Activated T-helper 2 cell treated with anti-CD3 and anti-CD28 coated beads, Interferon-gamma antibody, Interleukin-2, Interleukin-4, amounts not matched to agents 10 μg/mL and 5 μg/mL and 100 μg/mL, durations not matched to agents 14 hours and 24 hours and 36 hours (primary cell): ENCODE results near the gene SLC7A11. TPM values are rescaled to one million over a fixed set of nuclear protein-coding genes. Genes with fewer than 3 reads are reported as not detected.

Source experiments
- DNase-seq: peaks from one replicate; pipeline ENCODE4 v3.0.0; 2021; ENCODE audit warnings: low spot score
- H3K27ac Mint-ChIP-seq: one replicate; pipeline ENCODE4 v1.8.0; 2021; ENCODE audit warnings: mixed read lengths
- H3K27me3 Mint-ChIP-seq: one replicate; pipeline ENCODE4 v1.8.0; 2021; ENCODE audit warnings: low read depth, mixed read lengths
- H3K36me3 Mint-ChIP-seq: one replicate; pipeline ENCODE4 v1.8.0; 2021; ENCODE audit warnings: low read depth, mixed read lengths
- H3K4me1 Mint-ChIP-seq: one replicate; pipeline ENCODE4 v1.8.0; 2021; ENCODE audit warnings: low read depth, mixed read lengths
- H3K4me3 Mint-ChIP-seq: one replicate; pipeline ENCODE4 v1.8.0; 2021; ENCODE audit warnings: low read depth, mild to moderate bottlenecking, moderate library complexity, mixed read lengths
- H3K9me3 Mint-ChIP-seq: one replicate; pipeline ENCODE4 v1.8.0; 2021; ENCODE audit warnings: mixed read lengths
- intact Hi-C: fragments of 100-400 bp; cut with micrococcal nuclease; formaldehyde crosslinking; loops from one replicate; pipeline ENCODE4 v1.15.1; 2023
- total RNA-seq: library from RNA; stranded (reverse); gene quantifications from 2 replicates; pipeline ENCODE4 v1.2.3, GENCODE V29; 2022

SLC7A11 gene
- 0.92 and 1.8 TPM in 2 replicates for total RNA-seq

DNA sequence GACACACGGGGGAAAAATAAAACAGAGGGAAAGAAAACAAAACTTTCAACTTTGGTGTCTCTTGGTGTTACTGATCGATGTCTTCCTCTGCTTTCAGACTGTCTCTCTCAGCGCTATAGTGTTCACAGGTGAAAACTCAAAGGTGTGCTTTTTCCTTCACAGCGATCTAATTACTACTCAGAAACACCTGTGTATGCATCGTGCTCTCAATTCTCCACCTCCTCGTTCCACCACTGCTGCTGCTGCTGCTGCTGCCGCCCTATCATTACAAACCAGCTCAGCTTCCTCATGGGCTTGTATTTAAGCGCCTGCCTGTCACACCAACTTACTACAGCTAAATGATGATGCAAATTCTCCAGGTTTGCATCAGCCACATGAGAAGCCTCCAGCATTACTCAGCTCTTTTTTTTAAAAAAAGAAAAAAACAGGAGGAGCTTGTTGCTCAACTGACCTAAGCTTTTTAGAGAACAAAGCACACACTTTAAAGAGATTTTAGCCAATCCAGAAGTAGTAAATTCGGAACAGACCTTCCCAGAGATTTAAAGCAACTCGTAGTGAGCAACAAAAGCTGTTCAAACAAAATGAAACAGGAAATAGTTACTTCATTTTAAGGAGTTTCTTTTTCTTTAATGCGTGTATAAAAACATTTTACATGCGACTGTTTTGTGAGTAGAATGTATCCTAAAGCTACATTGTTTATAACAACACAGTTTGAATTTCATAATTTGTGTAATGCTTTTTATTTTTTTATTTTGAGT is at the start of gene SLC7A11:
SLC7A11 (minus strand) TSS at position 274 of the 758 bp plus-strand sequence. CDS start 280 bp downstream, outside the sequence.
- H3K36me3 Mint-ChIP-seq: no peaks in the 10 kb centered on the region
- DNase-seq: peak; percentile 74
- no peaks in the 10 kb centered on the region for H3K9me3 Mint-ChIP-seq
- peaks cover 30% of the 10 kb centered on the region for H3K4me1 Mint-ChIP-seq
- H3K4me3 Mint-ChIP-seq: peak within 1 kb of the TSS; percentile 90
- peak within 1 kb of the TSS; percentile 97 for H3K27ac Mint-ChIP-seq
- intact Hi-C loops: loop anchor here (5.0 to 10.0 kb wide), 3 partner anchors 773 to 1415 kb away; partner anchors contain the start of genes ELF2 and NOCT
- H3K27me3 Mint-ChIP-seq: no peaks in the 10 kb centered on the region

DNA sequence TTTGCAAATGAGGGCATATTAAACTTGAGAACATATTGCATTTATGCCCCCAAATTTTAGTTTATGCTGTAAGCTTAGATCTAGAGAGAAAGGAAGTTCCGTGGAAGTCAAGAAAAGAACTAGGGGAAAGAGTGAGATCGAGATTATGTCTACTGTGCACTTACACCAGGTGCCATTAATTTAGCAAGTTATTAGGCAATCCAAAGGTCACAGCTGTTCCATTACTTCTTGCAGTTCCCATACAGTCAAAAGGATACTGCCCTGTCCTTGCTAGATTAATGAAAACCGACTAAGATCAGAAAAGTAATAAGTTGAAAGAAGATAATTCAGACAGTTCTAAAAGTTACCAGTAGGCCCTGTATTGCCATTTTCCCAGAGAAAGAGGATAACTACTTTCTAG is 49.3 kb upstream of the SLC7A11 start:
- no peaks in the 10 kb centered on the region for H3K36me3 Mint-ChIP-seq
- H3K4me3 Mint-ChIP-seq: no peak overlapping the region
- H3K27me3 Mint-ChIP-seq: no peaks in the 10 kb centered on the region
- DNase-seq: no peak
- H3K9me3 Mint-ChIP-seq: no peaks in the 10 kb centered on the region
- intact Hi-C loops: no loop called here
- no peaks in the 10 kb centered on the region for H3K4me1 Mint-ChIP-seq
- no peak overlapping the region for H3K27ac Mint-ChIP-seq

DNA sequence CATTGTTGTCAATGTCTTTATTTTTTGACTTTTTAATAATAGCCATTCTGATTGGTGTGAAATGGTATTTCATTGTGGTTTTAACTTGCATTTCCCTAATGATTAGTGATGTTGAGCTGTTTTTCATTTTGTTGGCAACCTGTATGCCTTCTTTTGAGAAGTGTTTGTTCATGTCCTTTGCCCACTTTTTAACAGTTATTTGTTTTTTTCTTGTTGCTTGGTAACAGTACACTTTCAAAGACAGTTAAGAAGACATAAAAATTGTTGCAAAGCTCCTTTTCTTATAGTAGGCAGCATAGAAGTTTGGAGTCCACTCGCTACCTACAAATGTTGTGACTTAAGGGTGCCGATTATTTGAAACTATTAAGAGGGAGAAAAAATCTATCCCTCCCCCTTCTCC is 48.7 kb upstream of the SLC7A11 start:
- H3K27me3 Mint-ChIP-seq: no peaks in the 10 kb centered on the region
- no peaks in the 10 kb centered on the region for H3K9me3 Mint-ChIP-seq
- no peaks in the 10 kb centered on the region for H3K4me1 Mint-ChIP-seq
- H3K4me3 Mint-ChIP-seq: no peak overlapping the region
- DNase-seq: no peak
- no peak overlapping the region for H3K27ac Mint-ChIP-seq
- no peaks in the 10 kb centered on the region for H3K36me3 Mint-ChIP-seq
- intact Hi-C loops: no loop called here

DNA sequence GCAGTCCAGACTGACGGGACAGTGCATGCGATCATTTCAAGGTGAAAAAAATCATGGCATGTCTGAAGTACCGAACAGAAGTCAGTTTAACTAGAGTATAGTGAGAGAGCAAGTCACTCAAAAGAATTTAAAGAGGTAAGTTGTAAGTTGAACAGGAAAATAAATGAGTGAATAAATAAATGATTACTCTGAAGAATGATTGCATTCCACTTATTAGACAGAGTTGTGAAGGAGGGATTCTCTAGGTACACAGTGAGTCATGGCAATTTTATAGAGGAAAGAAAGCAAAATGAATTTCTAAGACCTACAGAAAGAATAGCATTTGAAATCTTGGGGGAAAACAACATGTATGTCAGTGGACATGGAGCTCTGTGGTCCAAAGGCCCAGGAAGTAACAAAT is 37.1 kb upstream of the SLC7A11 start:
- no peaks in the 10 kb centered on the region for H3K27me3 Mint-ChIP-seq
- H3K36me3 Mint-ChIP-seq: no peaks in the 10 kb centered on the region
- no peak for DNase-seq
- no peak overlapping the region for H3K4me3 Mint-ChIP-seq
- no peaks in the 10 kb centered on the region for H3K4me1 Mint-ChIP-seq
- H3K27ac Mint-ChIP-seq: no peak overlapping the region
- H3K9me3 Mint-ChIP-seq: no peaks in the 10 kb centered on the region
- intact Hi-C loops: no loop called here

DNA sequence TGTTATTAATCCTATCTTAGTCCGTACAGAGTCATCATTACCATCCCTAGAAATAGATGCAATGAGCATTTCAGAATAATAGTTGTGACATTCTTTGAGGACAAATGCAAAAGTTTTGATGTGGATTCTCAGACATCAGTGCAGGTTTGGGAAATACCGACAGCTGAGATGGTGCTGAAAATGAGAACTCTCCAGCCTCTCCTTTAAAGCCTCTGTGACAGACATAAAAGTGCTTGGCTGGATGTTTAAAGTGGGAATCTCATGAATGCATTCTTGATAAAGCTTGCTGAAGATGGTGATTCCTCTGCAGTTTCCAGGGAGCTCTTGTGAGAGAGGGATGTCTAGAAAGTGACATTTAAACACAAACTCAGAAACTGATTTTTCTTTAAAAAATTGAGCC is 35.0 kb upstream of the SLC7A11 start:
- H3K36me3 Mint-ChIP-seq: no peaks in the 10 kb centered on the region
- H3K27ac Mint-ChIP-seq: no peak overlapping the region
- no peak overlapping the region for H3K4me3 Mint-ChIP-seq
- no peak for DNase-seq
- no peaks in the 10 kb centered on the region for H3K4me1 Mint-ChIP-seq
- no peaks in the 10 kb centered on the region for H3K9me3 Mint-ChIP-seq
- intact Hi-C loops: no loop called here
- no peaks in the 10 kb centered on the region for H3K27me3 Mint-ChIP-seq

DNA sequence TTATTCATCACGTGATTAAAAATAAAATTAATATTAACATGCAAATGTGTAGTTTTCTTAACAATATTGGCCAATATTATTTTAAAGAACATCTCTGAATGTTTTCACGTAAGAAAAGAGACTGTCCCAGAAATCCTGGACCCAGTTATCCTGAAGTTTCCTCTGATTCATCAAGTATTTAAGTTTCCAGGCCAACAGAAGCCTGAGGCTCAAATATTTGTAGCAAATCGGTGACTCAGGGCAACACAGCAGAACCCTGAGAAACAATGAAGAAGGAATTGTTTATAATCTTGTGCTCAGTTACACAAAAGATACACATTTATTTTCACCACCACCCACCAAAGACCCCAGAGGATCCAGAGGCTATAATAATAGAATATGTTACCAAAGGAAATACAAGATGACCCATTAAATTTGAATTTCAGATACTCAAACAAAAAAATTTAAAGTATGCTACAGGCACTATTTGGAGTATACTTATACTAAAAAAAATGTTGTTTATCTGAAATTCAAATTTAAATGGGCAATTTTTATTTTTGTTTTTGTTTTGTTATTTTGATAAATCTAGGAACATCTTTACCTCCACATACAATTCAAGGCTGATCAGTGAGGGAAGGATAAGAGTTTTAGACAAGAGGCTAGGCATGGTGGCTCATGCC is 33.9 kb upstream of the SLC7A11 start:
- Mint-ChIP-seq H3K4me1 (no peaks in the 10 kb centered on the region), H3K27me3 (peaks cover 5% of the 10 kb centered on the region), H3K9me3 (no peaks in the 10 kb centered on the region), H3K4me3 (no peak overlapping the region), H3K36me3 (no peaks in the 10 kb centered on the region), H3K27ac (no peak overlapping the region)
- no peak for DNase-seq
- intact Hi-C loops: no loop called here

DNA sequence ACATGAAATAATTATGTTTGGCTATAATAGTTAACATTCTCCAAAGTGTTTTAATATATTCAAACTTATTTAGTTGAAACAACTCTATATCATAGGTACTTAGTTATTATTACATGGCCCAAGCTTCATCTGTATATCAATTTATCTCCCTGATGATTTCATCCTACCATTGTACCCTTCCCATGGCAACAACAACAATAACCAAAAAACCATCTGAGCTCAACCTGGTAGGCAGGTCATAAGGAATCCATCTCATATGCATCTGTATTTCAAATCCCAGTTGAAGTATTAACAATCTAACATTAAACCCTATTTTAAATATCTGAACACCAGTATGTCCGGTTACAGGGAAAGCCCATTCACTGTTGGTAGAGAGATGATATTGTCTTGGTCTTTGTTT is 33.1 kb upstream of the SLC7A11 start:
- DNase-seq: no peak
- intact Hi-C loops: no loop called here
- no peak overlapping the region for H3K27ac Mint-ChIP-seq
- no peaks in the 10 kb centered on the region for H3K9me3 Mint-ChIP-seq
- H3K36me3 Mint-ChIP-seq: no peaks in the 10 kb centered on the region
- H3K27me3 Mint-ChIP-seq: peaks cover 7% of the 10 kb centered on the region
- no peaks in the 10 kb centered on the region for H3K4me1 Mint-ChIP-seq
- no peak overlapping the region for H3K4me3 Mint-ChIP-seq

DNA sequence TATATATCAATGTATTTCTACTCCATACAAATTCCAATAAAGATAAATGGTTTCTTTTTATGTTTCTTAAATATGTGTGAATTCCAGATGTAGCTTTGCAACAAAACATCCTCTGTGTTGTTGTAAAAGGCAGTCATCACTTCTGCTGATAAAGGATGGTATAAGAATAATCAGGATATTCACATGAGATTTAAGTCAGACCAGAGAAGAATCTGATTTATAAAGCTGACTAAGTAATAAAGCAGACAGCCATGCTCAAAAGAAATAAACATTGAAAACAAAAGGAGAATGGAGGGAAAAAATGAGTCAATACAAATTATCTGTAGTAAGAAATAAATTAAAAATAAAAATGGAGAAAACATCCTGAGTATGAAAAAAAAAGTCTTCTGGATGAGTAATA is 27.0 kb upstream of the SLC7A11 start:
- Mint-ChIP-seq H3K4me1 (no peaks in the 10 kb centered on the region), H3K36me3 (no peaks in the 10 kb centered on the region), H3K4me3 (no peak overlapping the region), H3K27me3 (peaks cover 11% of the 10 kb centered on the region), H3K9me3 (no peaks in the 10 kb centered on the region), H3K27ac (no peak overlapping the region)
- DNase-seq: no peak
- intact Hi-C loops: no loop called here

DNA sequence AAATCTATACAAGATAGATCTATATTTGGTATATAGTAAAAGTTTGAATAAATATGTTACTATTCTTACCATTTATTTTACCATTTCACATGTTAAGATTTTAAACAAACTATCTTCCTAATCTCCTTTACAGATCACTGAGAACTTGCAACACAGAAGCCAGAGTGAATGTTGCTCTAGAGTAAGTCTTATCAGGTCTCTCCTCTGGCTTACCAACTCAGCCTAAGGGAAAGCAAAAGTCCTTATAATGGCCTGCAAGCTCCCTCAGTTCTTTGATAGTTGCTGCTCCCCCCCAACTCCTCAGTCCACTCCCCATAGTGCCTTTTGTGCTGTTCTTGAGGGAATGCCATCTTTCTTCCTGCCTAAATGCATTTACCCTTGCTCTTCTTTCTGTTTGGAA is 25.7 kb upstream of the SLC7A11 start:
- no peaks in the 10 kb centered on the region for H3K4me1 Mint-ChIP-seq
- no peak overlapping the region for H3K27ac Mint-ChIP-seq
- H3K4me3 Mint-ChIP-seq: no peak overlapping the region
- no peak for DNase-seq
- H3K9me3 Mint-ChIP-seq: no peaks in the 10 kb centered on the region
- H3K27me3 Mint-ChIP-seq: peaks cover 14% of the 10 kb centered on the region
- no peaks in the 10 kb centered on the region for H3K36me3 Mint-ChIP-seq
- intact Hi-C loops: no loop called here

DNA sequence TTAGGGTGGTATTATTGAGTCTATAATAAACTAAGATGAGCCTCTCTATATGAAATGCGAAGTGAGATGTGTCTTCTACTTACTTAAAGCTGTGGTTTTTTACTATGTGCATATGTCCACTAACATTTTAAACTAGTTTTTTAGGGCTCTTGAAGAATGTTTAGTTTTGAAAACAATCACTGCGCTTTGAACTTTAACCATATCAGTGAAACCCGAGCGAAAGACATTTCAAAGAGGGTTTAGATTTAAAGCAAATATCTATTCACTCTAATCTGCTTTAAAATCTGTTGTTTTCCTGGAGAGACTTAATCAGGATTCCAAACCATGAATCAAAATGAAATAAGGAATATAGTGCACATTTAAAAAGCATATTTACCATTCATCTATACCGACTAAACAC is 24.8 kb upstream of the SLC7A11 start:
- Mint-ChIP-seq H3K4me1 (no peaks in the 10 kb centered on the region), H3K27me3 (peaks cover 15% of the 10 kb centered on the region), H3K9me3 (no peaks in the 10 kb centered on the region), H3K27ac (no peak overlapping the region), H3K36me3 (no peaks in the 10 kb centered on the region), H3K4me3 (no peak overlapping the region)
- DNase-seq: no peak
- intact Hi-C loops: no loop called here

DNA sequence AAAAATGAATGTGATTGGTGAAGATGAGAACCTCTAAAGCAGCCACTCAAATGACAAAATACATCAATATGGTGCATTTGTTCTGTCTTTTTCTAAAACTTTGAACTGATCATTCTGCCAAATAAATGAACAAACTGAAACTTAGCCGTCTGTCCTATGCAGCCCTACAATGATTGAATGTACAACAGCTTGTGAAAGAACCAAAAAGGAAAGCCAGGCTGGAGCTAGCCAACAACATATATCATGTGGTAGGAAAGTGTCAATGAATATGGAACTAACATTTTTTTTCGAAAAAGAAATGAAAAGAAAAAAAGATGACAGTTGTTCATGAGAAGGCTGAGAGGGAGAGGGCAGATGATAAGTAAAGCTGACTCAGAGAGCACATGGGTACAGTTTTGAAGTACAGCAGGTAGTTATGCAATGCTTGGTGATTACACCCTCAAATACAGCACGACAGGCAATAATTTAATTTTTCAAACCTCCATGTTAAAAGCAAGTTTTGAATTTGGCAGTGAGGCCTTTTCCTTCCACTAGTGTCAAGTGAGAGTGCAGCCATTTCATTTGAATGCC is 21.2 kb upstream of the SLC7A11 start:
- intact Hi-C loops: no loop called here
- no peaks in the 10 kb centered on the region for H3K9me3 Mint-ChIP-seq
- no peak overlapping the region for H3K27ac Mint-ChIP-seq
- peaks cover 18% of the 10 kb centered on the region for H3K27me3 Mint-ChIP-seq
- no peaks in the 10 kb centered on the region for H3K36me3 Mint-ChIP-seq
- no peak for DNase-seq
- H3K4me1 Mint-ChIP-seq: no peaks in the 10 kb centered on the region
- no peak overlapping the region for H3K4me3 Mint-ChIP-seq

DNA sequence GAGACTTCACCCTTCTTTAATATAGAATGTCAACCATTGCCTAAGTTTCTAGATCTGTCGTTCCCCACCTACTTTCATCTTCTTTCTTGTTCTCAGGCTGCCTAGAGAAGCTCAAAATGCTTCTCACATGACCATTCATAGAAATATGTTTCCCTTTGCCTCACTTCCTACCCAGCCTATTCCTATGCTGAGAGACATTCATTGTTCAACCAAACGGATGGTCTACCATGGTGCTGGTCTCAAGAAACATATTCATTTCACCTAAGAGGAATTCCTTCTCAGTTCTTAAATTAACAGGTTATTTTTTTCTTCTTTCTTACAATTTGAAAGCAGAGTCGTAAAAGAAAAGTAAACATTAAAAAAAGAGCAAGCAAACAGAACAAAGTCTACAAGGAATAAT is 20.3 kb upstream of the SLC7A11 start:
- intact Hi-C loops: no loop called here
- Mint-ChIP-seq H3K27me3 (peaks cover 19% of the 10 kb centered on the region), H3K4me1 (no peaks in the 10 kb centered on the region)

DNA sequence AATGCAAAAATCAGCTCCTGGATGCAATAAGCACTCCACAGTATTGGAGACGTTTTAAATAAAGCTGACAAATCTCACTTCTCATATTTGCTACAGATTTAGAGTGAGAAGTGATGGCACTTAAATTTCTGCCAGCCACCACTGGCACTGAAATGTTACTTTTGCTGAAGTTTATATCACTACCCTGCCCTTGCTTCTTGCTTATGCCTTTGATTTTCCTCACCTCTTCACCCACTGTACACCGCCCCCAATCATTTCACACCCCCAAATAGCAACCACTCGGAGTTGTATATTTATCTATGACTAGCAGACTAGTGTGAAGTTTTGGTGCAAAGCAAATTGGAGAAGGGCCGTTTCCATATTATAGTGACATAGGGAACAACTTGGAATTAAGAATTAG is 19.9 kb upstream of the SLC7A11 start:
- intact Hi-C loops: no loop called here
- Mint-ChIP-seq H3K36me3 (no peaks in the 10 kb centered on the region), H3K27ac (no peak overlapping the region), H3K4me1 (no peaks in the 10 kb centered on the region), H3K27me3 (peaks cover 22% of the 10 kb centered on the region), H3K9me3 (no peaks in the 10 kb centered on the region), H3K4me3 (no peak overlapping the region)
- DNase-seq: no peak

More for the DNA sequence above, 20.3 kb upstream of the SLC7A11 start:
- Mint-ChIP-seq H3K4me3 (no peak overlapping the region), H3K36me3 (no peaks in the 10 kb centered on the region), H3K9me3 (no peaks in the 10 kb centered on the region), H3K27ac (no peak overlapping the region)
- no peak for DNase-seq
